ENCODE data around the gene UBXN6.

Gene UBXN6

GRCh38 chr19:4456843-4457653 lies 546 bp downstream of the UBXN6 start:
- TF ChIP-seq POLR2AphosphoS5 (IDR thresholded peaks at IDR 0.05; ENCODE audit: low read depth, low read length) (0 out of 2 replicates have a peak, but pooled peaks have one; percentile 35), SIN3A (IDR thresholded peaks at IDR 0.05; ENCODE audit: borderline replicate concordance, insufficient read depth, low read length) (no peak)

DNA sequence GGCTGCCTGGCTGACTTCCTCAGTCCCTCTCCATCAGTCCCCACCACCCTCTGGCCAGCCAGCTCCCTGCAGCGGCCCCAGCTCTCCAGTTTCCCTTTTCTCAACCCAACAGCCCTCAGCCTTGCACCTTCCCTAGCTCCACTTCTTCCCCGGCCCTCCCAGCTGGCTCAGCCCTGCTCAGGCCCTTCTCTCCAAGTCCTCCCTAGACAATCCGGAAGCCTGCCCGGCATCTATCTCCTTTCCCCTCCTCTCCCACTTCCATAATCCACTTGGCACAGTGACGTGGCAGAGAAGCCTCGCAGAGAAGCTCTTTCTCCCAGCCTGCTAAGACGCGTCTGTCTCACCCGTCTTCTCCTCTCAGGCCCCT lies 1.1 kb downstream of the UBXN6 start:
- TF ChIP-seq TAF1 (IDR thresholded peaks at IDR 0.05; ENCODE audit: borderline replicate concordance, insufficient read depth, low read length) (0 out of 2 replicates have a peak, but pooled peaks have one; percentile 15), SIN3A (IDR thresholded peaks at IDR 0.05; ENCODE audit: borderline replicate concordance, insufficient read depth, low read length) (no peak; the same call in 1 of the 2 replicates), POLR2AphosphoS5 (IDR thresholded peaks at IDR 0.05; ENCODE audit: low read depth, low read length) (peak; percentile 35; the same call in 1 of the 2 replicates), FOXP2 (optimal IDR thresholded peaks at IDR 0.05; ENCODE audit: borderline replicate concordance, extremely low read depth, extremely low read length, insufficient read depth) (no peak), REST (IDR thresholded peaks at IDR 0.05; ENCODE audit: insufficient read depth in 1 of 2, low read depth in 2 of 2, low read length in 2 of 2) (no peak)

GRCh38 chr19:4455719-4456475 lies 1.7 kb downstream of the UBXN6 start:
- no peak for TF ChIP-seq SIN3A (IDR thresholded peaks at IDR 0.05; ENCODE audit: borderline replicate concordance, insufficient read depth, low read length)
- no peak for TF ChIP-seq POLR2AphosphoS5 (IDR thresholded peaks at IDR 0.05; ENCODE audit: low read depth, low read length)
- TF ChIP-seq FOXP2 (optimal IDR thresholded peaks at IDR 0.05; ENCODE audit: borderline replicate concordance, extremely low read depth, extremely low read length, insufficient read depth): no peak
- TF ChIP-seq TAF1 (IDR thresholded peaks at IDR 0.05; ENCODE audit: borderline replicate concordance, insufficient read depth, low read length): no peak
- no peak for TF ChIP-seq REST (IDR thresholded peaks at IDR 0.05; ENCODE audit: insufficient read depth in 1 of 2, low read depth in 2 of 2, low read length in 2 of 2)

GRCh38 chr19:4454747-4455718 lies 2.6 kb downstream of the UBXN6 start:
- no peak for TF ChIP-seq POLR2AphosphoS5 (IDR thresholded peaks at IDR 0.05; ENCODE audit: low read depth, low read length)
- no peak for TF ChIP-seq SIN3A (IDR thresholded peaks at IDR 0.05; ENCODE audit: borderline replicate concordance, insufficient read depth, low read length)
- TF ChIP-seq TAF1 (IDR thresholded peaks at IDR 0.05; ENCODE audit: borderline replicate concordance, insufficient read depth, low read length): no peak
- TF ChIP-seq REST (IDR thresholded peaks at IDR 0.05; ENCODE audit: insufficient read depth in 1 of 2, low read depth in 2 of 2, low read length in 2 of 2): no peak
